NCI-H82 treated with DMSO at 0.1 percent for 48 hours (cell line): ENCODE data around the gene KDM3A.
"Not testable (repeated sequence)": the region's sequence is repeated elsewhere in the genome, so short reads cannot be mapped to it uniquely, and the experiment has no call there.

ENCODE experiments used
- DNase-seq: peaks from one replicate; lab custom pipeline; 2025; ENCODE audit not compliant: unreplicated experiment; lab: John Stamatoyannopoulos, UW

KDM3A gene

DNA sequence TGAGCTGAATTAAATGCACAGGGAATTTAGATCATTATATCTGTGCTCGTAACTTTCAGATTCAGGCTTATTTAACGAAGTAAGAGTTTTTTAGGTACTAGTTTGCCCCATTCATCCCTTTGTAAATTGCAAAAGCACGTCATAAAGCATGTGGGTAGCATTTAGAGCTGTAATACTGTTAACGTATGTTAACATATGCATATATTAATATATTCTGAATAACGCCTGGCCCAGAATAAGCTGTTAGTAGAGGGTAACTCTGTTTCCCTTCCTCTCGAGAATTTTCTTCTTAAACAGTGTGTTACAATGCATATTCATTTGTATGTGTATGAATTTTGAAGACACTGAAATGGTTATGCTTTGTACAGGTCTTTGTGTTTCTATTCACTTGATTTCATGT lies 30.5 kb downstream of the KDM3A start:
- no peak for DNase-seq

DNA sequence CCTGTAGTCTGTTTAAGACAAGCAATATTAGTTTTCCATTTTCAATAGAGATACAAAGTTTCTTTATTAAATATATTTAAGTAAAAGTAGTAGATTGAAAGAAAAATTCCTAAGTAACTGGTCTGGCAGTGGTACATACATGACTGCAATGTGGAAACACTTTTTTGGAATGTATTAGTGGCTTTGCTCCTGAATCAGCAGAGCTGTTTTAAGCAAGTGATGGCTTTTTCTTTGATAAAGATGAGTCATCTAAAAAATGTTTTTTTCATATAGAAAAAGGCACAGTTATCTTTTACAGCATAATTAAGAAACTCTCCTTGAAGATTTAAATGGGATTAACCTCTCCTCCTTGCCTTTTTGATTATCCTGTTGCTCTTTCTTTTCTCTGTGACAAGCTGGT lies 34.9 kb downstream of the KDM3A start:
- no peak for DNase-seq

DNA sequence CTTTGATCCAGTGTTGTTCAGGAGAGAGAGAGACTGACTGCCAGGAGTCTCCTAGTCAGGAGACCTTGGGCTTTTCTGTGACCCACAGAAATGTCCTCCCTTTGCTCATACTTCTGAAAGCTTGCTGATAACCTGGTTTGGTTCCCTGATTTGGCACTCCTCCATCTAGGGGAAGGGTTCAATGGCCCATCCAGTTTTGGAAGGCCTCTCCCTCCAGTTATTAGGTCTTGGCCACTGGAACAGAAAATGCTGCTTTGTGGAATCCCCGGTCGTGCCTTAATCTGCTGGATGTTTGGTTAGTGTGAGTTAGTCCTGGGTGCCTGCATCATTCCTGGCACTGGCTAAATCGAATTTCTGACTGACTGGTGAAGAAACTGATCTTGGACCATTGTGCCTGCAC lies 35.7 kb downstream of the KDM3A start:
- DNase-seq = no peak

DNA sequence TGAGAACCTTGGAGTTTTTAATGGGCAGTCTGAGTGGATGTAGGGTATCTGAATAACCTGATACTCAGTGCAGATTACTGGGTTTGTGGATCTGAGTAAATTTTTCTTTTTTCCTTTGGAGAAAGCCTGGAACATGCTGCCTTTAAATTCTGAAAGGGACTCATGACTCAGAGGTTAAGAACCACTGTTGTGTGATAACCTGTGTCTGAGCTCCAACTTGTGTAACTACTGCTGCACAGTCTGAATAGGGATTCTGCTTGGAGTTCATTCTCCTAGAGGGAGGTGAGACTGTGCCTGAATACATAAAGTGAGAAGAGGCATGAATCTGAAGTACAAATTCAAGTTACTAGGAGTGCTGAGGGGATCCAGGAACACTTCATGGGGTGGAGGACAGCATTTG lies 36.2 kb downstream of the KDM3A start:
- DNase-seq = no peak

DNA sequence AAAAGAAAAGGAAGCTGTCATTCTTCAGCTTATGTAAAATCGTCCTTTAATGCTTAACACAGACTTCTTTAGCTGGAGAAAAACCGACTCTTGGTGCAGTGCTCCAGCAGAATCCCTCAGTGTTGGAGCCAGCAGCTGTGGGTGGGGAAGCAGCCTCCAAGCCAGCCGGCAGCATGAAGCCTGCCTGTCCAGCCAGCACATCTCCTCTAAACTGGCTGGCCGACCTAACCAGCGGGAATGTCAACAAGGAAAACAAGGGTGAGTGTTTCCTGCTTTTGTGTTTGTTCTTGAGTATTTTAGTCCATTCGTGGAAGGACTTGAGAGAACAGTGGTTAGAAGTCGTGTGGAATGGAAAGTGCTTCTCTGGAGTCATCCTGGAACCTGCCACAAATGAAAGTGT lies 38.9 kb downstream of the KDM3A start:
- DNase-seq = no peak

DNA sequence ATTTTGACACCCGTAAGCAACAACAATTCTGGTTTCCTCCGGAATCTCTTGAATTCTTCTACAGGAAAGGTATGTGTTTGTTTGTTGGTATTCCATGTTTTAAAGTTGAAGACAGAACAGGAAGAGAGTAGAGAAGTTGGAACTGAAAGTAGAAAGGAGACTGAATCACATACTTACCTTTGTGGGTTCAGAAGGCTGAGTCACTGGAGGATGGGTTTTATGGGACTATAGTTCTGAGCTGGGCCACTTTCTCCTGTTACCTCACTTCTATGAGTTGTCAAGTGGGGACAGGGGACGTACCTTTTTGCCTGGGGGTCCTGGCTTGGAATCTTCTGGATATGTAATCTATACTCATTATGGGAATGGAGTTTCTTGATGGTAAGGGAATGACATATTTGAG lies 40.9 kb downstream of the KDM3A start:
- no peak for DNase-seq

DNA sequence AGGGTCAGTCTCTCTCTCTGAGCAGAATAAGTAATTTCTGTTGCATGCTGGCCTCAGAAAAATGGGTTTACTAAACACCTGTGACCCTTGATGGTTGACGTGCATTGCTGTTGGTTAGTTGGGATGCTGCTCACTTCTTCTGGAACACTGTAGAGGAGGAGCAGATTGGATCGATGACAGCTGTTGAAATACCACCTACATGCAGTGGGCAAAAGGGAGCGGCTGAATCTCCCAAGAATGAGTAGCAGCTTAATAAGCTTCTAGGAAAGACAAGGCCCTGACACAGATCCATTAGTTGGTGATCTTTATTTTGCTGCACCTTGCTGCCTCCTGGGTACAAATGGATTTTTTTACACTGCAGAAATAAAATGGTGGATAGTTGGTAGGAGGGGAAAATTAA lies 43.2 kb downstream of the KDM3A start:
- DNase-seq = no peak

DNA sequence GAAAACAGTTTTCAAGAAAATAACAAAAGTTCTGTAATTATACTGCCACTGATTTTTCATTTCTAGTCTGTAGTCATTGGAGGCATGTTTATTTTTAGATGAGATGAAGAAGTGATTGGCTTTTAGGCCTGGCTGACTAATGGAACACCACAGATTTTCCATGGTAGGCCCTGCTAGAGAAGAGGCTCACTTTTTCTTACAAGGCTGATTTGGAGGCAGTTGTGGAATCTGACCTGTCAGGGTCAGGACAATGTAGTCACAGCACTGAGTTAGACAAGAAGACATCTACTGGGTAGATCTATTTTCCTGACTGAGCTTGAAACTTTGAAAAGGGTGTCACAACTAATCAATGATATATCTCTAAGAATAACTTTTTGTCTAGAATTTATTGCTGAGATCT lies 43.9 kb downstream of the KDM3A start:
- no peak for DNase-seq

DNA sequence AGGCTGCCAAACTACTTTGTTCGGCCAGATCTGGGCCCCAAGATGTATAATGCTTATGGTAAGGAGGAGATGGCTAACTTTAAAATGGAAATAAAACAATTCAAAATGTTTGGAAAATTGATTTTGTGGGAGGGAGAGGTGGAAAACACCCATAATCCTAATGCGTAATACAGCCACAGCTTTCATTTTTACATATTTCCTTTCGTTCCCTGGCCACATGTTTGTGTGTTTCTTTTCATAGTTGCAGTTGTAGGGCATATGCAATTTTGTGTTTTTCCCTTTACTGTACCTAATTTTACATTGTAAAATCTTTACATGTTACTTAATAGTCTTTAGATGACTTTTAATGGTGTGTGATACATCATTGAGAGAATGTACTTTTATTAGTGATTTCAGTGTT lies 44.6 kb downstream of the KDM3A start:
- no peak for DNase-seq

DNA sequence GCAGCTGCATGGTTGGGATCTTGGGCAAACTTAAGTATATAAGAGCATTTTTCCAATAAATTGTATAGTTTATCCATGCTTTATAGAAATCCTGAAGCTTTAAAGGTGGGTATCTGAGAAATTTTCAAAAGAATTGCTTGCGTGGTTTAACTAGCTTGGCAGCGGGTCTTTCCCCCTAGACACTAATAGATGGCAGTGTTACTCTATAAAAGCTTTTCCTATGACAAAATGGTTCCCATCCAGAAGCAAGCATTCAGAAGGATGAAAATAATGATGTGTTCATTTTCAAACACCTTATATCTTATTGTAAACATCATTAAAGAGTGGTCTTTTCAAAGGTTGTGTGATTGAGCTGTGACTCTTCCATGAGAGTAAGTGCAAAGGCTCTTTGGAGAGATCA lies 45.9 kb downstream of the KDM3A start:
- DNase-seq = no peak

DNA sequence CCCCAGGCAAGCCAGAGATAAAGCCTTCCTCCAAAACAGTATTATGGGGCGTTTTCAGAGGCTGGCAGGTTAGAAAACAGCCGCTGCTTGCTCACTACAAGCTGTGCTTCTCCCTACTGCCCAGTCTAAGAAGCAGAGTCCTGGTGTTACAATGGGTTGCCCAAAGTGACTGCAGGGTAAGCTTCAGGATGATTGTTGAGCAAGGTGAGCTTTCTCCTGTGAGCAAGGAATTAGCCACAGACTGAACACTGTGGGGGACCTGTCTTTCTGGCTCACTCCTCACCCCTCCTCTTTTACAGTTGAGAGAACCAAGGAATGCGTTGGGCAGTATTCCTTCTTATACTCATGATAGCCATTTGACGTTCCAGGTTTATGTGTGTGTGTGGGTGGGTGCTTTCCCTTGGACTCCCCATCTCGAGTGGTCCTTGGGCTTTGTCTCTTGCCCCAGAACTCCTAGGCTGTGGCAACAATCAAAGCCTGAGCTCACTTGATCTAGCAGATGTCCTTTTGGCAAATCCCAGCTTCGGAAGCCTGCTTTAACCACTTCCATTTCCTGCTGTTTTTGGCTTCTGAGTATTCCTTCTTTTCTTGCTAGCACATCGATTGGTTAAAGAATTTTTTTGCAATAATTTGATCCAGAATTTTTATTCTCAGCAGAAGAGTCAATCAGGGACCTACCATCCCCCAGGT lies 47.5 kb downstream of the KDM3A start:
- no peak for DNase-seq

DNA sequence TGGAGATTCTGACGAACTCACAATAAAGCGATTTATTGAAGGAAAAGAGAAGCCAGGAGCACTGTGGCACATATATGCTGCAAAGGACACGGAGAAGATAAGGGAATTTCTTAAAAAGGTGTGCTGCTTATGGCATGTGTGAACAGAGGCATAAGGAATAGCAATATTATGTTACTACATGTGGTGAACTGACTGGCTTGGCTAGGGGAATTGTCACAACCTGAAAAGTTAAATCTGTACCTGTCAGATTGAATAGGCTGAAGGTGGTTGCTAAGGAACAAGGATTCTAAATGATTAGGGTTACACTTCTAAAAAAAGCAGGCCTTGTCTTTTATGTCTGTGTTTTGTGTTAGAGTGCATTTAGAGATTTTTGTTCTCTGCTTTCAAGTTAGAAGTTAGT lies 48.4 kb downstream of the KDM3A start:
- DNase-seq = no peak

DNA sequence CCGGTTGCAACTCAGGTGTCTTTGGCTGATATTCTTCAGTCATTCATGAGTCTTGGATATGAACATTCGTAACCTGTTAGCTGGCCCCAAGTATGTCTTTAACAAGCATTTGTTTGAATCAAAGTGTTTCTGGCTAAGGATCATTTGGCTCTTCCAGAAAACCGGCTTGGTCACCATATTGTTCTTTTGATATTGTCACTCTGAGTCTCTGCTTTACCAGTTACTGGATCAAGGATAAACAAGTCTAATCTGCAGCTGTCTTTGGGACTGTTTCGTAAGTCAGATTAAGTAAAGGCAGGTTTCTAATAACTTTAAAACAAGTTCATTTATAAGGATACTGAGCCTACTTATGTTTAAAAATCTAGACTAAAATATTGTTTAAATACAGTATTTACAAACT lies 49.1 kb downstream of the KDM3A start:
- no peak for DNase-seq

DNA sequence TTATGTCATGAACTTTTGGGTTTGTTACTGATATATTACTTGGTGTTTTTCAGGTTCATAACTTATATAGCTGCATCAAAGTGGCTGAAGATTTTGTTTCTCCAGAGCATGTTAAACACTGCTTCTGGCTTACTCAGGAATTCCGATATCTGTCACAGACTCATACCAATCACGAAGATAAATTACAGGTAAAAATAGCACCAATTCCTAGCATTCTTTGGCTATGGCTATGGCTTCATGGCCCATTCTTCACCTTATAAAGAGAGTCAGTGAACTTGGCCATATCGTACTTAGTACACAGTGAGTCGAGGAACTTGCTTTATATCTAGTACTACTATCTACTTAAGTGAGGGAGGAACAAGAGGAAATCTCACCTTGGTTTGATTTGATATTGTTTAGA lies 49.9 kb downstream of the KDM3A start:
- DNase-seq = no peak

DNA sequence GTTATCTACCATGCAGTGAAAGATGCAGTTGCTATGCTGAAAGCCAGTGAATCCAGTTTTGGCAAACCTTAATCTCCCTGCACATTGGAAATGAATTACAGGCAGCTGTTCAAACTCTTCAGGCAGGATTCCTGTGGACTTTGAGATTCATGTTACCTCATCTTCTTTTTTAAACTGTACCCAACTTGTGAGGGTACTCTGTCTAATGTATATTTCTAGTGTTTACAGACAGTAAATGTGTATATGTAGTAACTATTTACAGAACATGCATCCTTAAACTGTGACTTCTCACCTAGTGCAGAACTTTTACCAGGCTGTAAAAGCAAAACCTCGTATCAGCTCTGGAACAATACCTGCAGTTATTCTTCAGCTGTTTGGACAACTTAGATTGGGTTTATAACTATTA lies 50.9 kb downstream of the KDM3A start:
- DNase-seq = no peak

DNA sequence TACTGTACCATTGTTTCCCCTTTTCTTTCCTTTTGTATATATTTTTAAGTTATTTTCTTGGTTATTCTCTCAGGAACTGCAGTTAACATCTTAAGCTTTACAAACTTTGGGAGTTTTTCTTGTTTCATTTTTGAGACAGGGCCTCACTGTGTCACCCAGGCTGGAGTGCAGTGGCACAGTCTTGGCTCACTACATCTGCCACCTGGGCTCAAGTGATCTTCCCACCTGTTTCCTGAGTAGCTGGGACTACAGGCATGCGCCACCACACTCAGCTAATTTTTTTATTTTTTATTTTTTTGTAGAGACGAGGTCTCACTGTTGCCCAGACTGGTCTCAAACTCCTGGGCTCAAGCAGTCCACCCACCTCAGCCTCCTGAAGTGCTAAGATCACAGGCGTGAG lies 55.2 kb downstream of the KDM3A start:
- not testable (repeated sequence) for DNase-seq

DNA sequence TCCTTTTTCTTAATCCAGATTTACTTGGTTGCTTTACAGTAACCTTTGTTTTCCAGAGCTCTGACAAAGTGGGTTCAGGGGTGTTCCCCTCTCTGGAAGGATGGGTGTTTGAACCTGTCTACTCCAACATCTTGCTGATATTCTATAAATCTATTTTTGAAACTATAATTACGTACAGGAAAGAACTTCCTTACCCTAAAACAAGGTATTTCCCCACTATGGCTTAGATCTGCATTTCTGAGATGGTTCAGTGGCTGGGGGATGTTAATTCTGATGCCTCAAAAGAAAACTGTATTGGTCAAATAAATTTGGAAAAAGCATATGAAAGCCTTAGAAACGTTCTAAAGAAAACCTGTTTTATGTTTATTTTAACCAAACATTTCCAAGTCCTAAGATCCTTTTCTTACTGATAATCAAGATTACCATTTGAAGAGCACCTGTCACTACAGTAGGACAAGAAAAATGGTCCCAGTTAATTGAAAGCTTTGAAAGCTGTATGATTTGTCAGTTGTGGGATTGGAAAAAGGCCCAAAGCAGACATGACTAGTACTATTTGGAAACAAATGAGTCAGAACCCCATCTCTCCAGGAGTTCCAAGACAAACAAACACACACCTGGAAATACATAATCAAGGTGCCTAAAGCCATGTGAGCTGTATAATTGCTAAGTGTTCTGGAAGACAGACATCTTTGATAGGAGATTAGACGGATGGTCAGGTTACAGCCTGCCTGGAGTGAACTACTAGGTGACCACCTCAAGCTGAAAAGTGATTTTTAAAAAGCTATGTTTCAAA lies 57.5 kb downstream of the KDM3A start:
- DNase-seq = no peak

DNA sequence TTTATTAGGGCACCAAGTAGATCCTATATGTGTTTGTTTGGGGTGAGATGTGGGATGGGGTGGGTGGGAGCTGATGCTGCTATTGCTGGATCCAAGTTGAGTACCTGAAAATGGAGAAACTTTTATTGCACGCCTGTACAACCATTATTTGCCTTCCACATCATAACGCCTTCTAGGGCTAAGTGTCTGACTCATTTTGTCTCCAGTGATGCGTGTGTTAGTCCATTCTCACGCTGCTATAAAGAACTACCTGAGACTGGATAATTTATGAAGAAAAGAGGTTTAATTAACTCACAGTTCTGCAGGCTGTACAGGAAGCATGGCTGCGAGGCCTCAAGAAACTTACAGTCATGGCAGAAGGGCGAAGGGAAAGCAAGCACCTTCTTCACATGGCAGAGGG lies 58.2 kb downstream of the KDM3A start:
- DNase-seq = no peak

DNA sequence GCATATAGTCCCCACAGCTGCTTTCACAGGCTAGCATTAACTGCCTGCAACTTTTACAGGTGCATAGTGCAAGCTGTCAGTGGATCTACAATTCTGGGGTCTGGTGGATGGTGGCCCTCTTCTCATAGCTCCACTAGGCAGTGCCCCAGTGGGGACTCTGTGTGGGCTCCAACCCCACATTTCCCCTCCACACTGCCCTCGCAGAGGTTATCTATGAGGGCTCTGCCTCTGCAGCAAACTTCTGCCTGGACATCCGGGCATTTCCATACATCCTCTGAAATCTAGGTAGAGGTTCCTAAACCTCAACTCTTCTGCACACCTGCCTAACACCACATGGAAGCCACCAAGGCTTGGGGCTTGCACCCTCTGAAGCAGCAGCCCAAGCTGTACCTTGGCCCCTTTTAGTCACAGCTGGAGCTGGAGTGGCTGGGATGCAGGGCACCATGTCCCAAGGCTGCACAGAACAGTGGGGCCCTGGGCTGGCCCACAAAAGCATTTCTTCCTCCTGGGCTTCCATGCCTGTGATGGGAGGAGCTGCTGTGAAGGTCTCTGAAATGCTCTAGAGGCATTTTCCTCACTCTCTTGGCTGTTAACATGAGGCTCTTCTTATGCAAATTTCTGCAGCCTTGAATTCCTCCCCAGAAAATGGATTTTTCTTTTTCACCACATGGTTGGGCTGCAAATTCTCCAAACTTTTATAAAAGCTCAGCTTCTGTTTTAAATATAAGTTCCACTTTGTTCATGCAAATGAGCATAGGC lies 59.3 kb downstream of the KDM3A start:
- no peak for DNase-seq

DNA sequence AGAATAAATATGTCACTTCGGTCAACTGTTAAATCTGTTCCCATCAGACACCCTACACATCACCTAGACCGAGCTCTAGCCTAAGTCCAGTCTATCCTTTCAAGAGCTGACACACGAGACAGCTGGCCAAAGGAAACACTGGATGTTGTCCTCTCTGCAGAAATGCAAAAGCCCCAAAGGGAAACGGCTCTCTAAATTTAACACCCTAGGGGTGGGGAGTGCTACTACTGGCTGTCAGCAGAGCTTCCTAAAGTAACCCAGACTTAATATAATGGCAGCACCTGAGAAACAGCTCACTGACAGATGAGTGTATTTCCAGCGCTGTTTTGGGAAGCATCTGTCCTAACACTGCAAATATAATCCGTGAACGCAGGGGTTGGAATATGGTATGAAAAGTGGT lies 66.4 kb downstream of the KDM3A start:
- no peak for DNase-seq

DNA sequence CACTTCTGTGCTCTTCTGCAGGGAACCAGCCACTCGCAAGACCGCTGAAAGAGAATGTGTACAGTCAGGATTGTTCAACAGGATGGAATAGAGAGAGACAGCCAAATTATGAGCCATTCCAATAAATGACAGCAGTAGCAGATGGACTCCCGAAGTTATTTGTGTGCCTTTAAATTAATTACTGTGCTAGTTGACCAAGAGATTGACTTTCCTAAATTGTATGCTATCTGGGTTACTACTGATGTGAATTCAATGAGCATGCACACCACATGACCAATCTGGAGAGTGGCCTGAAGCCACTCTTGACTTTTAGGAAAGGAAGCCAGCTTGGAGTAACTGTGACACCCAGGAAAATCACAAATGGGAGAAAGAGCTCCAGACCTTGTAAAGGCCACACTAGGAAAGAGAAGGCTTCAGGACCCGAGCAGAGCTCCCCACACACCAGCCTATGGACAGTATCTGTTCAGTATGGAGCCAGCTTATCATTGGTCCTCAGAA lies 69.3 kb downstream of the KDM3A start:
- no peak for DNase-seq

DNA sequence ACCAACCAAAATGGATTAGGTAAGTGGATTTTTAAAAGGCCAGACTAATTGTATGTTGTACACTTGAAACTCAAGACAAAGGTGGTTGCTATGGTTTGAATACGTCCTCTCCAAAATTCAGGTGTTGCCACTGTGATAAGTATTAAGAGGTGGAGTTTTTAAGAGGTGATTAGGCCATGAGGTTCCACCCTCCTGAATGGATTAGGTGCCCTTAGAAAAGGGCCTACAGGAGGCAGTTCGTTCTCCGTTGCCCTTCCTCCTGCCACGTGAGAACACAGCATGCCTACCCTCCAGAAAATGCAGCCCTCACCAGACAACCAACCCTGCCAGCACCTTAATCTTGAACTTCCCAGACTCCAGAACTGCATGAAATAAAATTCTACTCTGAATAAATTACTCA lies 70.9 kb downstream of the KDM3A start:
- DNase-seq = no peak
